PC-3 (cell line): ENCODE results near the gene TMEM141. TPM values are rescaled to one million over a fixed set of nuclear protein-coding genes. Genes with fewer than 3 reads are reported as not detected.

Experiments used
- ATAC-seq: fragments of 200-7000 bp; cut with Tn5 transposase; 2 replicates; pipeline ENCODE4 v1.9.1; 2020; ENCODE audit warnings: mild to moderate bottlenecking, moderate library complexity
- BruUV-seq: library from RNA; stranded (reverse); fragments of 400-500 nt; replicated peaks from 2 replicates; lab custom pipeline; 2021; lab: Mats Ljungman, UMichigan
- CTCF ChIA-PET: fragments of 300-600 bp; sonication (Branson Sonifier 250); formaldehyde crosslinking; loops from one replicate; lab custom pipeline; 2022; ENCODE audit warnings: antibody characterized with exemption; lab: Charles Lee
- POLR2A ChIA-PET: fragments of 300-600 bp; sonication (Branson Sonifier 250); formaldehyde crosslinking; loops from one replicate; lab custom pipeline; 2022; ENCODE audit warnings: antibody characterized with exemption; ENCODE audit not compliant: unreplicated experiment; lab: Charles Lee
- DNase-seq: peaks from one replicate; pipeline ENCODE4 v3.0.0-alpha.2; 2015
- H2AFZ ChIP-seq: fragments of 300-600 bp; sonication (generic); 2 replicates; pipeline ENCODE4 v1.6.0; 2016; ENCODE audit warnings: antibody characterized with exemption, low read length
- H3F3A ChIP-seq: fragments of 300-600 bp; sonication (generic); one replicate; pipeline ENCODE4 v1.6.0; 2017; ENCODE audit warnings: antibody characterized with exemption, low read length, control low read depth, mild to moderate bottlenecking; ENCODE audit not compliant: unreplicated experiment
- H3K27ac ChIP-seq: fragments of 300-600 bp; sonication (generic); 2 replicates; pipeline ENCODE4 v1.5.1; 2016; ENCODE audit warnings: mild to moderate bottlenecking, low read length
- H3K27me3 ChIP-seq: fragments of 300-600 bp; sonication (generic); 2 replicates; pipeline ENCODE4 v1.6.1; 2016; ENCODE audit warnings: low read length, mixed read lengths
- H3K36me3 ChIP-seq: fragments of 300-600 bp; sonication (generic); 2 replicates; pipeline ENCODE4 v1.6.1; 2016; ENCODE audit warnings: low read depth, mixed run types, low read length, mixed read lengths
- H3K4me1 ChIP-seq: fragments of 300-600 bp; sonication (generic); 2 replicates; pipeline ENCODE4 v1.5.1; 2016; ENCODE audit warnings: low read length; ENCODE audit not compliant: insufficient read depth
- H3K4me2 ChIP-seq: fragments of 300-600 bp; sonication (generic); 2 replicates; pipeline ENCODE4 v1.6.0; 2016; ENCODE audit warnings: low read length
- H3K4me3 ChIP-seq: fragments of 300-600 bp; sonication (generic); 2 replicates; pipeline ENCODE4 v1.5.1; 2016; ENCODE audit warnings: mild to moderate bottlenecking, low read length, mixed read lengths
- H3K79me2 ChIP-seq: fragments of 300-600 bp; sonication (generic); 2 replicates; pipeline ENCODE4 v1.6.1; 2017; ENCODE audit warnings: low read length, mixed read lengths
- H3K9ac ChIP-seq: fragments of 300-600 bp; sonication (generic); 2 replicates; pipeline ENCODE4 v1.6.0; 2016; ENCODE audit warnings: mild to moderate bottlenecking, low read length
- H3K9me2 ChIP-seq: fragments of 300-600 bp; sonication (generic); replicated peaks from 2 replicates; pipeline ENCODE4 v1.6.1; 2016; ENCODE audit warnings: mixed run types, low read length, mixed read lengths
- H3K9me3 ChIP-seq: fragments of 300-600 bp; sonication (generic); 2 replicates; pipeline ENCODE4 v1.6.1; 2016; ENCODE audit warnings: low read length, mixed read lengths
- H4K20me1 ChIP-seq: fragments of 300-600 bp; sonication (generic); 2 replicates; pipeline ENCODE4 v1.6.1; 2016; ENCODE audit warnings: low read length, mixed read lengths
- CTCF ChIP-seq: fragments of 300-600 bp; sonication (generic); conservative IDR thresholded peaks from 2 replicates; pipeline ENCODE4 v1.5.1; 2017; ENCODE audit warnings: antibody characterized with exemption, low read depth, mild to moderate bottlenecking, low read length
- EZH2 ChIP-seq: fragments of 300-600 bp; sonication (generic); IDR thresholded peaks from one replicate; pipeline ENCODE4 v1.6.1; 2017; ENCODE audit warnings: antibody characterized with exemption, mild to moderate bottlenecking, low read length; ENCODE audit not compliant: unreplicated experiment
- EZH2phosphoT487 ChIP-seq: fragments of 300-600 bp; sonication (generic); IDR thresholded peaks from 2 replicates; pipeline ENCODE4 v1.6.1; 2018; ENCODE audit warnings: mild to moderate bottlenecking, antibody characterized with exemption, low read length, borderline replicate concordance
- intact Hi-C: fragments of 100-400 bp; cut with micrococcal nuclease; formaldehyde crosslinking; loops from 2 replicates; pipeline ENCODE4 v1.9.0; 2023
- total RNA-seq: library from RNA; depleted of rRNA; stranded (reverse); fragments of >200 nt; gene quantifications from 2 replicates; pipeline ENCODE4 v1.2.3, GENCODE V29; 2014

The TMEM141 gene
- total RNA-seq, 1 experiment from 2014 or later: 101 TPM

GRCh38 chr9:136792321-136793085 lies 1.4 kb downstream of the TMEM141 start:
- Histone ChIP-seq H3K9ac (0 out of 2 replicates have a peak overlapping the region, but pooled peaks have one; percentile 8), H3F3A (no peaks in the 10 kb centered on the region), H3K27me3 (no peaks in the 10 kb centered on the region), H2AFZ (no peak overlapping the region), H3K4me2 (peak overlapping the region; percentile 89), H3K4me3 (peak overlapping the region; percentile 68), H4K20me1 (no peaks in the 10 kb centered on the region), H3K9me2 (no peaks in the 10 kb centered on the region), H3K9me3 (no peaks in the 10 kb centered on the region), H3K4me1 (peaks cover 22% of the 10 kb centered on the region), H3K36me3 (peaks cover 2% of the 10 kb centered on the region; the same call in 1 of the 2 replicates), H3K27ac (no peak overlapping the region), H3K79me2 (peaks cover 13% of the 10 kb centered on the region)
- BruUV-seq: no TSS peak
- ChIA-PET POLR2A (no interaction called here), CTCF (no interaction called here)
- TF ChIP-seq EZH2: no peak
- no peak for TF ChIP-seq CTCF
- TF ChIP-seq EZH2phosphoT487: no peak
- ATAC-seq: no peak
- DNase-seq: no peak
- intact Hi-C loops: no loop called here

GRCh38 chr9:136793086-136793946 lies 2.2 kb downstream of the TMEM141 start:
- ChIA-PET CTCF (no interaction called here), POLR2A (no interaction called here)
- Histone ChIP-seq H3F3A (no peaks in the 10 kb centered on the region), H3K4me3 (no peak overlapping the region), H3K9me2 (no peaks in the 10 kb centered on the region), H3K4me2 (no peak overlapping the region), H4K20me1 (no peaks in the 10 kb centered on the region), H2AFZ (no peak overlapping the region), H3K27me3 (no peaks in the 10 kb centered on the region), H3K9me3 (no peaks in the 10 kb centered on the region), H3K4me1 (peaks cover 22% of the 10 kb centered on the region), H3K79me2 (peaks cover 13% of the 10 kb centered on the region), H3K27ac (no peak overlapping the region), H3K9ac (no peak overlapping the region), H3K36me3 (peaks cover 2% of the 10 kb centered on the region; the same call in 1 of the 2 replicates)
- intact Hi-C loops: no loop called here
- DNase-seq: no peak
- TF ChIP-seq CTCF (no peak), EZH2phosphoT487 (no peak), EZH2 (no peak)
- no TSS peak for BruUV-seq
- ATAC-seq: no peak
